GM19239 (cell line): Measurements from ENCODE around the gene MYCN.

Experiments used
- DNase-seq: peaks from one replicate; pipeline ENCODE4 v3.0.0; 2011; ENCODE audit warnings: low spot score; ENCODE audit not compliant: insufficient read length
- FAIRE-seq: peaks from 2 replicates; lab custom pipeline; 2011; peaks lifted over from hg19 to GRCh38; lab: Jason Lieb, UNC

Gene MYCN

DNA sequence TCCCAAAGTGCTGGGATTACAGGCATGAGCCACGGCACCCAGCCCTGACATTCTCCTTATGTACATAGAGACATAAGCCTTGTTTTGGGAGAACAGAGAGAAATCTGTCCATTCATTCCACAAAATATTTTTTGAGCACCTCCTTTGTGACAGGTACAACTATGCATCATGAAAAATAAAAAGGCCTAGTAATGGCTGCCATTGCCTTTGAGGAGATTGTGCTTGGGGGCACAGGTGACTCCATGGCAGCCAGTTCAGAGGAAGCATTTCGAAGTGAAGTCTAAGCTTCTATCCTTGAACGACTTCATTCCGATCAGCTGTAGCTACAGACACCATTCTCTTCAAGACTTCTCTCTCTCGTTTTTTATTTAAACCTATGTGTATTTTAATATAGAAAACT, 10.5 kb upstream of the MYCN start:
- FAIRE-seq (no peak), DNase-seq (no peak)

DNA sequence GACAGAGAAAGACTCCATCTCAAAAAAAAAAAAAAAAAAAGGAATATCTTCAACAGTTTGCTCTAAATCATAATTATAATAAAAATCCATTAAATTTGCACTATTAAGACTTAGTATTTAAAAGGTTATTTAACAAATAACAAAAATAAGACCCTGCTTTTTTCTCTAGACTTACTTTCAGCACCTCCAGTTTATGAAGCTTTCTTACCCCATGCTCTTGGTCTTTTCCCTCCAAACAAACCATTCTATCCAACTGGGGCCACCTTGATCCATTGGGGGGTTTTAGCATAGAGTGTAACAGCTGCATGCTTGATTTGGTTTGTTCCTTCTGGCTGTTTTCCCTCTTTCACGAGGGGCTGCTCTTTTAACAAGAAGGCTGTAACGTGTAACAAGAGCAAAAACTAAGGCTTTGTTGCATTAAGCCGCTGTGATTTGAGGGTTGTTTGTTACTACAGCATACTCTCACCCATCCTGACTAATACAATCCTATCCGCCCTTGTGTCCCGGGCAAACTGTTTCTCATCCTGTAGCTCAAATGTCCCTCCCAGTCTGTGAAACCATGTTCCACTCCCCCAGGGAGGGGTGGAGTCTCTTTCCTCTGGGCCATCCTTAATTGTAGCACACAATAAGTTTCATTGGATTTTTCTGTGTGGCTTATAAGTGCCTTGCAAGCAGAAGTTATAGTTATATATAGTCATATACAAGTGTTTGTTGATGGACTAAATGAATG, 9.6 kb upstream of the MYCN start:
- FAIRE-seq (no peak), DNase-seq (no peak)

DNA sequence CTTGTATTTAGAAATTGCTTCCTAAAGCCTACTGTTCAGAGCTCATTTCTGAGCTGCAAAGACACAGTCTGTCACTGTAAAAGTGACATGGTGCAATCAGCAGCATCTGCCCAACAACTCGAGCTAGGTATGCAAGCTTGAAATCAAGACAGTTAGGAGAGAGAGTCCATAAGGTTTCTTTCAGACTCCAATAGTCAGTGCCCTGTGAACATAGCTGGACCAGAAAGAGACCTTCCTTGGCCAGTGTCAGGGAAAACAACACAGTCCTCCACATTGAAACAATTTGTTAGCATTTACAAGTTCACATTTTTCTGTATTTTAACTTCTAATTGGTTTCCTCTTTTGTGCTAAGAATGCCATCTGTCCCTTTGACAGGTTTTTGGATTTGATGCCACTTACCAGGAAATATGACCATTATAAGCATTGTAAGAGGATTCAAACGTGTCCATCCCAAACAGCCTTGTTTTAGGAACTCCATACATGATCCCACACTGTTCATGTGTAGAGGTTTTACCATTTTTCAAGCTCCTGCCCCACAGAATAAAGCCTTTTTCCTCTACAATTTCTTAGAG, 8.9 kb upstream of the MYCN start:
- DNase-seq (no peak), FAIRE-seq (no peak)

DNA sequence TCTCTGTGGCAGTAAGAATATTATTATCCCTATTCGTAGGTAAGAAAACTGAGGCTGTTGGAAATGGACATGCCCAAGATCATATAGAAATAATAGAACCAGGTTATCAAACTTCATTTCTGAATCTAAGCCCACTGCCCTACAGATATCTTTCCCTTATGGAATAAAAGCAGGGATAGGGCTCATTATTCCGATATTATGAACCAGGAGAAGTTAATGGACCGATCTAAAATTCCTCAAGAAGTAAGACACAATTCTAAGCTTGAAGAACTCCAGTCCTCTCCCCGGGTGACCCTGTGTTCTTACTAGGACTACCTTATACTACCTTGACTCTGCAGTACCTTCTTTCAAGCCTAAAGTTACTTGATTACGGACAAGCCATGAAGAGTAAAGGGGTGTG, 8.4 kb upstream of the MYCN start:
- FAIRE-seq (no peak), DNase-seq (no peak)

DNA sequence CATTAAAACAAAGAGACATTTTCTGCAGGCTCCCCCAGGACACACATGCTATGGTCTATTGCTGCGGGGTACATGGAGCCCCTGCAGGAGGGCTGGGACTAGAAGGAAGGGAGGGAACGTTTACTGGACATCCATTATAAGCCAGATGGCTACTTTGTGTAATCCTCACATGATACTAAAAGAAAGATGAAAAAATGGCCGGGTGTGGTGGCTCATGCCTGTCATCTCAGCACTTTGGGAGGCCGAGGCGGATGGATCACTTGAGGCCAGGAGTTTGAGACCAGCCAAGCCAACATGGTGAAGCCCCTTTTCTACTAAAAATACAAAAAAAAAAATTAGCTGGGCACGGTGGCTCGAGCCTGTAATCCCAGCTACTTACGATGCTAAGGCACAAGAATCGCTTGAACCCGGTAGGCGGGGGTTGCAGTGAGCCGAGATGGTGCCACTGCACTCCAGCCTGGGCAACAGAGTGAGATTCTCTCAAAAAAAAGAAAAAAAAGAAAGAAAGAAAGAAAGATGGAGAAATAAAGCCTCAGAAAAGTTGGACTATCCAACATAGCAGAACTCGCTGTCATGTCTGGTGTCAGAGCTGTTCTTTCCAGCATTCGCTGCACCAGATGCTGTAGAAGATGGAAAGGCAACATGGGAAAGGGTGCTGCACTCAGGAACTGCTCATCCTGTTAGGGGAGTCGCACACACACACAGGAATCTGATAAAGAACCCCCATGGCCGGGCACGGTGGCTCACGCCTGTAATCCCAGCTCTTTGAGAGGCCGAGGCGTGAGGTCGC, 7.8 kb upstream of the MYCN start:
- FAIRE-seq (no peak), DNase-seq (no peak)

DNA sequence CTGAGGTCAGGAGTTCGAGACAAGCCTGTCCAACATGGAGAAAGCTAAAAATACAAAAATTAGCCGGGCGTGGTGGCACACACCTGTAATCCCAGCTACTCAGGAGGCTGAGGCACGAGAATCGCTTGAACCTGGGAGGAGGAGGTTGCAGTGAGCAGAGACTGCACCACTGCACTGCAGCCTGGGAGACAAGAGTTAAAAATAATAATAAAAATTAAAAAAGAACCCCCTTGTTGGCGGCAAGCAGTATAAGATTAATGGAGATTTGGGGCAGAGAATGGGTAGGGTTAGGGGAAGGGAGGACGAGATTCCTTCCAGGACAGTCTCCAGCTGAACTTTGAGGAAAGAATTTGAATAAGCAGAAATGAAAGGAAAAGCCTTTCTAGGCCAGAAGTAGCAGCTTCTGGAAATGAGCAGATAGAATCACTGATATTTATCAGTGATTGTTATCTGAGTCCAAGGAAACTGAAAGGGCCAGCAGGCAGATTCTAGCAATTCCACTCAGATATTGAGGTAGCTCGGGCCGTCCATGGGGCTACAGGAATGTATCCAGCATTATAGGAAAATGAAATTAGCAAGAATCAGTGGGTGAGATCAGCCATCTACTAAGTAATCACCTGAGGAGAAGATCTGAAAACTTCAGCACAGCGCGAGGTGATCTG, 7.0 kb upstream of the MYCN start:
- DNase-seq (no peak), FAIRE-seq (no peak)

- FAIRE-seq: no peak
Observed at GRCh38 chr2:15934291-15934945, 5.9 kb upstream of the MYCN start.

DNA sequence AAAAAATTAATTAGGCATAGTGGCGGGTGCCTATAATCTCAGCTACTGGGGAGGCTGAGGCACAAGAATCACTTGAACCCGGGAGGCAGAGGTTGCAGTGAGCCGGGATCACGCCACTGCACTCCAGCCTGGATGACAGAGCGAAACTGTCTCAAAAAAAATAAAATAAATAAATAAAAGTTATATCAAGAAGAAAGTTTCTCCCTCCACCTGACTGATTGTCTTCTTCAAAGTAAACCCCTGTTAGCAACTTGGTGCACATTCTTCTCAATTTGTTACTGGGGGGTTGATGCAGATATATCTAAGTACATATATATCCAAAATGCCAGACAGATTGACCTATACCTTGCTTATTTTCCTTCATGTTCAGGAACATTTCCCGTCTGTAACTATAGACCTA, 5.2 kb upstream of the MYCN start:
- no peak for FAIRE-seq
- DNase-seq: no peak

More at GRCh38 chr2:15934291-15934945, 5.9 kb upstream of the MYCN start:
- DNase-seq: no peak

GRCh38 chr2:15935675-15936074, 4.7 kb upstream of the MYCN start:
- FAIRE-seq (no peak), DNase-seq (no peak)

DNA sequence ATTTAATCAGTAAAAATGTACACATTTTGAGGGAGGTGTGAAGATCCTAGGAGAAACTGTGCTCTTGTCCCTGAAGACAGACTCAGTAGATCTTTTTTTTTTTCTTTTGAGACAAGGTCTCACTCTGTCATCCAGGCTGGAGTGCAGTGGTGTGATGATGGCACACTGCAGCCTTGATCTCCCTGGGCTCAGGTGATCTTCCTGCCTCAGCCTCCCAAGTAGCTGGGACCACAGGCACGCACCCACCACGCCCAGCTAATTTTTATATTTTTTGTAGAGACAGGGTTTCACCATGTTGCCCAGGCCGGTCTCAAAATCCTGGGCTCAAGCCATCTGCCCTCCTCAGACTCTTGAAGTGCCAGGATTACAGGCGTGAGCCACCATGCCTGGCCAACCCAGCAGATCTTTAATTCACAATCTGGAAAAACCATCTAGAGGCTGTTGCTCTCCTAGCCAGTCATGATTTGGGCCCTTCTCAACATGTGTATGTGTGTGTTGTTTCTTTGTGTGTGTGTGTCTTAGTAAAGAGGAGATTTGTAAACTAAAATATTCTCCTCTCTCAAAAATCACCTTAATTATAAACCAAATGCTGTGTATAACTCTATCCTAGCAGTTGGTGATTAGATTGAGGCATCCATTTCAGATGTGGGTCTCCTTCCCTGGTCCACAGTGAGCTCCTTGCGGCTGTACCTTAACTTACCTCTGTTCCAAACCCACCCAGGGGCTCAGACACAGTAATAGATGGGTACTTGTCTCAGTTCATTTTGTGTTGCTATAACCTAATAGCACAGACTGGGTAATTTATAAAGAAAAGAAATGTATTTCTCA, 3.9 kb upstream of the MYCN start:
- DNase-seq (no peak), FAIRE-seq (no peak)

GRCh38 chr2:15937105-15937881, 3.1 kb upstream of the MYCN start:
- no peak for DNase-seq
- no peak for FAIRE-seq

DNA sequence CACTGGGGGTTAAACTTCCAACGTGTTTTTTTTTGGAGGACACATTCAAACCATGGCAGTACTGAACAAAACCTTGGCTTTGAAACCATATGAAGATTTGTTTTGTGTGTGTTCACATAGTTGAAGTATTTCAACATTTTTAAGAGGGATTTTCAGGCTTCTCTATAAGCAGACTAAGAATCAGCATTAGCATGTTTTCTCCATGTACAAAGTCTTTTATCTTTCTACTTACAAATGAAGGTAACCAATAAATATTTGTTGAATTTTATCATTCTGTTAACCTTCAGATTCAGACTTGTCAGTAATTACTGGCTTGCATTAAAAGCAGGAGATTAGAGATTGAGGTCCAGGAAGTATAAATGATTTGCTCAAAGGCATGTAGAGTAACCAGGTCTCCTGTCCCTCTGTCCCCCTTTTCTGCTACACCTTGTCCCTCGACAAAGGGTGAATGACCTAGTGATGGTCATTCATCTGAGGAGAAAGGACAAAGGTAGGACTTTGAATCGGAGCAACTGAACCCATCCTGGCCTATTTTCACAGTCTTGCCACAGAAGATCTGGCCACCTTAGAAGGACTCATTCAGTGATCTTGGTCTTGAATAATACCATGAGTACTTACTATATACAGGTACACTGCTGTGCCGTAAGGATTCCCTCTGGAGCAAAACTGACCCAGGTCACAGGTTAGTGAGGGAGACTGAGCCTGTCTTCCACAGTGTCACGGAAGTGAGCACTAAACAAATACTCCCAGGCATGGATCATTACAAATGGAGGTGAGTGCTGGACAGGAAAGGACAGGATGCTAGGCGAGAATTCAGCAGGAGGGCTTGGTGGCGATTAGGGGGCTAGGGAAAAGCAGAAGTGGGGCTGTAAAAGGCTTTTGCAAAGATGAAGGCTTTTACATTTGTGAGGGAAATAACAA, 2.2 kb upstream of the MYCN start:
- DNase-seq: no peak
- FAIRE-seq: no peak

- no peak for FAIRE-seq
- no peak for DNase-seq
Observed at GRCh38 chr2:15938803-15939555, 1.4 kb upstream of the MYCN start.

- DNase-seq: peak; percentile 60
- no peak for FAIRE-seq
Observed at GRCh38 chr2:15939556-15939853, 845 bp upstream of the MYCN start.

DNA sequence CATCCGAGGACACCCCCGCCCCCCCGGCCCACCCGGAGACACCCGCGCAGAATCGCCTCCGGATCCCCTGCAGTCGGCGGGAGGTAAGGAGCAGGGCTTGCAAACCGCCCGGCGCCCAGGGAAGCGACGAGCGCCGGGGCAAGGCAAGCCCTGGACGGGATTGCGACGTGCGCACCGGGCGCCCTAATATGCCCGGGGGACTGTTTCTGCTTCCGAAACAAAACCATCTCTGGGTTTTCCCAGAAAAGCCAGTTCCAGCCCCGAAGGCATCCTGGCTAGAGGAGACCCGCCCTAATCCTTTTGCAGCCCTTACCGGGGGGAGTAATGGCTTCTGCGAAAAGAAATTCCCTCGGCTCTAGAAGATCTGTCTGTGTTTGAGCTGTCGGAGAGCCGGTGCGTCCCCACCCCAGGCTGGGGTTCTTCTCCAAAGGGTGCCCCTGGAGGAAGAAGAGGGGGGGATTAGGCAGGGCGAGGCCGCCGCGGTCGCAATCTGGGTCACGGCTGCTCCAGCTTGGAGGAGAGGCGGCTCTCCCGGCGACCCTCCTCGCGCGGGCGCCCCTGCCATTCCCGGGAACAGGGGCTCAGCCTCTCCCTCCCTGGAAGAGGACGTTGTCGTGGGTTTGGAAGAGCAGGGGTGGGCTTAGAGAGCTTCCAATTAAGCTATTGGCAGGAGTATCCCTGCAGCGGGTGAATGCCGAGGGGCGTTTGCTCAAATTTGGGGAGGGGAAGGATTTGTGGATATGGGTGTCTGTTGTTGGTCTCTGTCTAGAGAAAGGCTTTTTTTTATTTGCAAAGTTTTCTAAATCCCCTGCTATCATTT, 521 bp downstream of the MYCN start:
- DNase-seq: peak; percentile 13
- FAIRE-seq: no peak

DNA sequence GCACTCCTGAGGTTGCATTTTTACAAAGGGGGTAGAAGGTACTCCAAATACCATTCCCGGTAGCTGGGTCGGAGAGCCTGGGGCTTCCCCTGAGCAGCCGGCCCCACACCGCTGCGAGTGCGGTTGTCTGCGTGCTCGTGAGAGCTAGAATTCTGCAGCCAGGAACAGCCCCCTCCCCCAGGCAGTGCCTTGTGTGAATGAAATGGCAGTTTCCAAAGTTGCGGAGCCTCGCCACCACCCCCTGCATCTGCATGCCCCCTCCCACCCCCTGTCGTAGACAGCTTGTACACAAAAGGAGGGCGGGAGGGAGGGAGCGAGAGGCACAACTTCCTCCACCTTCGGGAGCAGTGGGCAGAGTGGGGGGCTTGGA, 1.1 kb downstream of the MYCN start:
- DNase-seq (no peak), FAIRE-seq (no peak)
